Measurements from ENCODE around the gene LRRK1.

The LRRK1 gene

DNA sequence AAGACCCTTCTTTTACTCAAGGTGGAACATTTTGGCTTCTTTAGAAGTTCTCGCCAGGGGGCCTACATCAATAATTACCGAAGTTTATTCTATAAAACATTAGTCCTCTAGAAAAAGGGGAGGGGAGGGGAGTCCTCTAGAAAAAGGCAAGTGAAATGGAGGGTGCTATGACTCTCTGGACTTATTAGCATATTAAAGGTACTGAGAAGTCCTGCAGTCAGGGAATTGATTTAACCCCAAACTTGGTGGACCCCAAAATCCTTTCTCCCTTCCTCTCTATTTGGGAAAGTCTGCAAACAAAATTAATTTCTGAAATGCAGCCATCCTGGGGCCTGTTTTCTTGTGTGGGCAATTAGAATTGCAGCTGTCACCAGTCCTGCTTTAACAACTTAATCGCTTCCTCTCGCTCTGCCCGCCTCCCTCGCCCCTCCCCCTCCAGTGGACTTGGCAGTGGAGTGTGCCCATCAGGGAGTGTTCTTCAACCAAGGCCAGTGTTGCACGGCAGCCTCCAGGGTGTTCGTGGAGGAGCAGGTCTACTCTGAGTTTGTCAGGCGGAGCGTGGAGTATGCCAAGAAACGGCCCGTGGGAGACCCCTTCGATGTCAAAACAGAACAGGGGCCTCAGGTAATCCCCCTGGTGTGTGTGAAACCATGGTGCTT is 18.9 kb upstream of the LRRK1 start:
- H3K27ac ChIP-seq, result peak overlapping the region; percentile 98
- TF ChIP-seq, protein P1, sequence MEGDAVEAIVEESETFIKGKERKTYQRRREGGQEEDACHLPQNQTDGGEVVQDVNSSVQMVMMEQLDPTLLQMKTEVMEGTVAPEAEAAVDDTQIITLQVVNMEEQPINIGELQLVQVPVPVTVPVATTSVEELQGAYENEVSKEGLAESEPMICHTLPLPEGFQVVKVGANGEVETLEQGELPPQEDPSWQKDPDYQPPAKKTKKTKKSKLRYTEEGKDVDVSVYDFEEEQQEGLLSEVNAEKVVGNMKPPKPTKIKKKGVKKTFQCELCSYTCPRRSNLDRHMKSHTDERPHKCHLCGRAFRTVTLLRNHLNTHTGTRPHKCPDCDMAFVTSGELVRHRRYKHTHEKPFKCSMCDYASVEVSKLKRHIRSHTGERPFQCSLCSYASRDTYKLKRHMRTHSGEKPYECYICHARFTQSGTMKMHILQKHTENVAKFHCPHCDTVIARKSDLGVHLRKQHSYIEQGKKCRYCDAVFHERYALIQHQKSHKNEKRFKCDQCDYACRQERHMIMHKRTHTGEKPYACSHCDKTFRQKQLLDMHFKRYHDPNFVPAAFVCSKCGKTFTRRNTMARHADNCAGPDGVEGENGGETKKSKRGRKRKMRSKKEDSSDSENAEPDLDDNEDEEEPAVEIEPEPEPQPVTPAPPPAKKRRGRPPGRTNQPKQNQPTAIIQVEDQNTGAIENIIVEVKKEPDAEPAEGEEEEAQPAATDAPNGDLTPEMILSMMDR (conservative IDR thresholded peaks at IDR 0.05), result no peak

DNA sequence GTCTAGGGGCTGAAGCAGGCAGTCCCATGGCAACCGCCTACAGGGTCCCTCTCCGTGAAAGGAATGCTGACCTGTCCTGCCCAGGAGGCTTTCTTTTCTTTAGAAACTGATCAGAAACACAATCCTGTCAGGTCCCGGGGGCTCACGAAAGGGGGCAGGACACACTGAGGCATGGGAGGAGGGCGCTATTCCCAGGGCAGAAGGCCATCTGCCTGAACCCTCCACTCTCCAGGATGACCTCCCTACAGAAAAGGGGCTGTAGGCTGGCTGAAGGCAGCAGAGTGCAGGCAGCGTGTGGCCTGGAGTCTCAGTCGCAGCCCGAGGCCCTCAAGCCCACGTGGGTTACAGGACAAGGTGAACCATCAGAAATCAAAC is 18.4 kb upstream of the LRRK1 start:
- TF ChIP-seq, protein P1 (conservative IDR thresholded peaks at IDR 0.05), result no peak
- H3K27ac ChIP-seq, result peak overlapping the region; percentile 98

DNA sequence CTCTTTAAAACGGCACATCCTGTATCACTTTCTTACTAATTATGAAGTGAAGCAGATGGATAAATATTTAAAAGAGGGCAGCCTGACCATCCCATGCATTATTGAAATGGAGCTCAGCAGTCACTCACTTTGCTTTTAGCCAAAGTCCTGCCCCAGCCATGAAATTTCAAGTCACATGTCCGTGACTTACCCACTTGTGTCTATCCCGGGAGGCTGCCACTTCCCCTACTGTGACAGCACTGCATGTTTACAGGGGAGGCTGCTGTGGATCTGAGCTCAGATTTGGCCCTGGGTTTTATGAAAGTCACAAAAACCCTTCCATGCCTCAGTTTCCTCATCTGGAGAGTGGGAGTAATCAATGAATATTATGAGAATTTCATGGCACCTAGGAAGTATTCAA is 17.9 kb upstream of the LRRK1 start:
- TF ChIP-seq, protein P1 (conservative IDR thresholded peaks at IDR 0.05), result no peak
- H3K27ac ChIP-seq, result peak overlapping the region; percentile 98

DNA sequence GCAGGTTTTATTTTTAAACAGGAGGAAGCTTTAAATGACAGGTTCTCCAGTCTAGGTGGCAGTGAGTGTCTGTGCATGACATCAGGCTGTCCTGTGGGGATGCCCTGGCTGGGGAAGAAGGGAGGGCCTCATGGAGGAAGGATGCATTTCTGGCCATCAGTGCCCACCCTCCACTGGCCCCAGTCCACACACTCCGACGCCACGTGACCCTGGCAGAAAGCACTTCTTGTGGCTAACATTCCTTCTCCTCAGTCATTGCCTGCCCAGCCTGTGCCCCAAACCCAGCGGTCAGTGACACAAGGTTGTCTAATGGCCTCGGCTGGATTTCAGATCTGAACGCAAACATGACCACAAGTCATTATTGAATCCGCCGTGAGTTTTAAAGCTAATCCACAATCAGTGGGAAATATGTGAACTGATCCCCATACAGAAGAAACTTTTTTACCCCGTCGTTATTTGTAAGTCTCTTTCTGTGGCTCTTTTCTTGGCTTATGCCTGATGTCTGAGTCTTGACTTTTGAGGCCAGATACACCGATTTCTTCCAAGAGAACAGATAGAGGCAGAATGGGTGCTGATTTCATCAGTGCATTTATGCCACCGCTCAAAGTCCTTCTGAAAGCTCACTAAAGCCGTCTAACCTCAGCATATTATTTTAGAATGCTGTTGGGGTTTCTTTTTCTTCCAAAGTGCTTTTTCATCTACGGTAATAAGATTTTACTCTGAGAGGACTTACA is 17.3 kb upstream of the LRRK1 start:
- TF ChIP-seq, protein P1 (conservative IDR thresholded peaks at IDR 0.05), result no peak
- H3K27ac ChIP-seq, result peak overlapping the region; percentile 98

DNA sequence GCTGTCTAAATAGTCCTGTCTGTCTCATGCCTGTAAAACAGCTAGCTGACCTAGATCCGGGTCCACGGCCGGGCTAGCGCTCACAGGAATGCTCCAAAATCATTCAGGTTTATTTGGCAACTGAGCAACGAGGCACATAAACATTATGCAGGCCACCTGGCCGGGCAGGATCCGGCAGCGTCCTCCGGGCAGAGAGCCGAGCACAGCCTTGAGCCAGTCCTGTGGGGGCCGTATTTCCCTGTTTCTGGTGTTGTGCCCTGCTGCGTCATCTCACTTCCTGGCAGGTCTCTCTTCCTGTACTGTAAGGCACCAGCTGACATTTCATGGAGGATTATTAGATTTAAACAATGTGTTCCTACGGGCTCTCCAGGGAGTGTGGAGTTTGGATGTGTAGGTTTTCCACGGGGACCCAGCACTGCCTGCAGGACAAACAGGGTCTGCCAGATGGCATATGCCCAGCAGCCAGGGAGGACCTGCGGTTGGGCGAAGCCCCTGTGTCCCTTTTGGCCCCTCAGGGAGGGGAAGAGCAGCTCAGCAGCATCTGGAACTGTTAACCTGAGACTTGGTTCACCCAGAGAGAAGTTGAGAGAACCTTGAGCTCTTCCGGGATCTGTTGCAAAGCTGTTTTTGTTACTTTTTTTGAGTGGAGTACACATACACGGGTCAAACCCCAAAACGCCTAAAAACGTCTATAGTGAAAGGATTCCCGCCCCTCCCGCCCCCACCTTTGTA is 16.6 kb upstream of the LRRK1 start:
- H3K27ac ChIP-seq, result peak overlapping the region; percentile 98
- TF ChIP-seq, protein P1 (conservative IDR thresholded peaks at IDR 0.05), result no peak

DNA sequence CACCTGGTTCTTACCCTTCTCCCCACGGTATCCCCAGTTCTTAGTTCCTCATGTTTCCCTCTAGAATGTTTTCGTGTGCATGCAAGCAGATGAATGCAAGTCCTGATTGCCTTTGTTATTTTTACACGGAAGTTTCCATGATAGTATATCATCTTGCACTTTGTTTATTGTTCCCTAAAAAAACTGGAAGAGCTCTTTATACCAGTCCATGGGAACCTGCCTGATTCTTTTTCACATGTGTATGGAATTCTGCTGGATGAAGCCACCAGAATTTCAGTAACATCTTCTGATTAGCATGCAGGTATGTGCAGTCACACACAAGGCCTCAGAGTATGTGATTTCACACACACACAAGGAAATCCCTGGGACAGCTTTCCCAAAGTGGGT is 16.0 kb upstream of the LRRK1 start:
- TF ChIP-seq, protein P1 (conservative IDR thresholded peaks at IDR 0.05), result no peak
- peak overlapping the region; percentile 98 for H3K27ac ChIP-seq

DNA sequence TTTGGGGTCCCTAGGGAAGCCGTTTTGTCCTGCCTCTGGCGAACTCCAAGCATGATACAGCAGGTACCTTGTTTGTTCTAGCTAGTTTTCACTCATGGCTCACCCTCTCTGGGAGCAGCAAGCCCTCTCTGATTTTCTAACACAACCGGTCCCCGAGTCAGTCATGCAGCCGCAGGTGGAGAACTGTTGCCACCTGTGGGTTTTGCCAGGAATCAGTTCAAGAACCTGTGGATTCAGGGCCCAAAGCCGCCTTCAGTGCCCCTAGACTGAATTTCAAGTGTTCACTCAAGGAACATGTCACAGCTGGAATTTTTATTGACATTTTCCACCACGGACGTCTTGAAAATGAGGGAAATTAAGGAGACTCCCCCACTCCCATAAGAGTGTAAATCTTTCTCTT is 13.3 kb upstream of the LRRK1 start:
- H3K27ac ChIP-seq, result peak overlapping the region; percentile 98; the same call in 1 of the 2 replicates

More for the DNA sequence above, 13.3 kb upstream of the LRRK1 start:
- TF ChIP-seq, protein P1 (conservative IDR thresholded peaks at IDR 0.05), result 0 out of 2 replicates have a peak, but pooled peaks have one; percentile 21

Measured in VCaP (cell line).